CD1c-positive myeloid dendritic cell (primary cell): Measurements from ENCODE around the gene LRRC26.

Source experiments
- DNase-seq: peaks from one replicate; pipeline ENCODE4 v3.0.0-alpha.2; 2016; ENCODE audit errors: extremely low spot score

LRRC26 gene, protein sequence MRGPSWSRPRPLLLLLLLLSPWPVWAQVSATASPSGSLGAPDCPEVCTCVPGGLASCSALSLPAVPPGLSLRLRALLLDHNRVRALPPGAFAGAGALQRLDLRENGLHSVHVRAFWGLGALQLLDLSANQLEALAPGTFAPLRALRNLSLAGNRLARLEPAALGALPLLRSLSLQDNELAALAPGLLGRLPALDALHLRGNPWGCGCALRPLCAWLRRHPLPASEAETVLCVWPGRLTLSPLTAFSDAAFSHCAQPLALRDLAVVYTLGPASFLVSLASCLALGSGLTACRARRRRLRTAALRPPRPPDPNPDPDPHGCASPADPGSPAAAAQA

DNA sequence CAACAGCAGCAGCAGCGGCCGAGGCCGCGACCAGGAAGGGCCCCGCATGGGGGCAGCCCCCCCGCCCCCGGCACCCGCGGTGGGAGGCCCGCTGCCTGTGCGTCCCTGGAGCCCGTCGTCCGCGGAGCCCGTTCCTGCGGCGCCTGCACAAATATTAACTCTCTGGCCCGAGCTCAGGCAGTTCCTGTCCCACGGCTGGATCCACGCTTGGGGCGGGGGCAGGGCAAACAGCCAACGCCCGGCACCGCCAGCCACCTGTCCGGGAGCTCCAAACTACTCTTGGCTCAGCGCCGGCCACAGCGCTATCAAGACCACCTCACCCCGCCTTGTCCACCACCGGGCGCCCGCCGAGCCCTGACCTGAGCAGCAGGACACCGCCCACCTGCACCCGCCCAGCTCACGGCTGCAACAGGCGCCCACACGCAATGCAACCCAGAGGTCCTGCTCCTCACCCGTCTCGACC, at the start of gene LRRC26:
Gene LRRC26 (minus strand): TSS at position 156 of the 463 bp plus-strand sequence. CDS start 108 bp downstream, at position 48.
- no peak for DNase-seq

DNA sequence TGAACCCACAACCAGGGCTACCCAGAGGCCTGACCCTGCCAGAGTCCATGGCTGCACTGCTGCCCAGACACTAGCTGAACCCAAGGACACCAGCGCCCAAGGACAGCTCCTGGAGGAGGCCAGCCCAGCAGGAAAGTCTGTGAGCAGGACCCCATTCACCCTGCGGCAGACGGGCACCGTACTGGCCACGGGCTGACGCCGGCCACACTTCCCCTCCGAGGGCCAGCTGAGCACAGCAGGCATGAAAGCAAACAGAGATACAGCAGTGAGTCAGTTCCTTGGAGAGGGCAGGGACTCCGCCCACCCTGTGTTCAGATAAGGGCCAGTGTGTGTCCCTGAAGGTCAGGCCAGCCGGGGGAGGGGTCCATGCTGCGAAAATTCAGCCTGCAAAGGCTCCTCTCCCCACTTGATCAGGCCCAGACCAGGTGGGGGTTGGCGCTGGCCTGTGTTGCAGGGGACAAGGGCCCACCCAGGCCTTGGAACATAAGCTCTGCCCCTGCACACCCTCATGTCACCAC, 49.0 kb upstream of the LRRC26 start:
- peak; percentile 51 for DNase-seq

DNA sequence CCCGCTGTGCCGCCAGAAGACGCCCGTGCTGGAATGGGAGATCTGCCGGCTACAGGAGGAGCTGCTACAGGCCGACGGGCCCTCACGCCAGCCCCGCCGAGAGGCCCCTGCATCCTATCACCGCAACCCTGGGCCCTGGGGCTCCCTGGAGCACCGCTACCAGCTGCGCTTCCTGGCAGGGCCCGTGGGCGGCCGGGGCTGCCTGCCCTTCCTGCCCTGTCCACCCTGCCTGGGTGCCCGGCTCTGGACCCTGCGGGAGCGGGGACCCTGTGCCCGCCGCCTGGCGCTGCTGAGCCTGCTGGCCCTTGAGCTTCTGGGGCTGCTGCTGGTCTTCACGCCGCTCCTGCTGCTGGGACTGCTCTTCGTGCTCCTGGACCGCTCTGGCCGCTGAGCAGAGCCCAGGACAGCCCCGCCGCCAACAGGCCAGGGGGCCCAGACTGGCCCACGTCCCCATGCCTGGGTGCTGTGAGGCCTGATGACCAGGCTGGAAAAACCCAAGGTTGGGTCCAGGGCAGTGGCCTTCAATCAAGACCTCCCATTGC, 48.4 kb upstream of the LRRC26 start:
- no peak for DNase-seq

DNA sequence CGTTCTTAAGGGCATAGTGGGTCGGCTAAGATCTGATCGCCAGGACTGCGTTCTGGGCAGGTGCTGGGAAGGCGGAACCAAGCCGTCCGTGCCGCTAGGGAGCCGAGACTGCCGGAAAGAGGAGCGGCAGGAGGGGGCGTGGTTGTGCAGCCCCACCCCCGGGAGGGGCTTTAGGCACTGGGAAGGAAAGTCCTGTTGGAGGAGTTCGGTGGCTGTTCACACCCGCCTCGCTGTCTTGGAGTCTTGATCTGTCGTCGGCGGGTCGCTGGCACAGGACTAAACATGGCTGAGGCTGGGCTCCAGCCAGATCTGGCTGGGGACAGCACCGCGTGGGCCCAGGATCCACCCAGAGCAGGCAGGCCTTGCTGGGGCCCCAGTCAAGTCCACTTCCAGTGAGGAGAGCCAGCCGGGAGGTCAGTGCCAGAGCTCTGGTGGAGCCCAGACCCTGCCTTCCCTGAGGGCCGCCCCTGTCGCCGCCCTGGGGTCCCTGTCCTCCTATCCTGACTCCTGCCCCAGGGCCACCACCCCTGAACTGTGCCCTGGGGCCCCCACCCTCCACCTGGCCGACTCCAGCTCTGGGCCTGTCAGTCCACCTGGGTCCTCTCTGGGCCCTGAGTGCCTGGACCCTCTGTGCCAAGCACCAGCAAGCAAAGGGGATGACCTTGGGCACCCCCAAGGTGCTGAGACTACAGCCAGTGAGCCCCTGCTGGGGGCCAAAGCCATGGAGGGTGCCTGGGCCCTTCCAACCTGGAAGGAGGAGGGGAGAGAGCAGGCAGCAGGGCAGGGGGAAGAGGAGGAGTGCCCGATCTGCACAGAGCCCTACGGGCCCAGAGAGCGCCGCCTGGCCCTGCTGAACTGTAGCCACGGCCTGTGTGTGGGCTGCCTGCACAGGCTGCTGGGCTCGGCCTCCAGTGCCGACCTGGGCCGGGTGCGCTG, 47.7 kb upstream of the LRRC26 start:
- peak; percentile 27 for DNase-seq

DNA sequence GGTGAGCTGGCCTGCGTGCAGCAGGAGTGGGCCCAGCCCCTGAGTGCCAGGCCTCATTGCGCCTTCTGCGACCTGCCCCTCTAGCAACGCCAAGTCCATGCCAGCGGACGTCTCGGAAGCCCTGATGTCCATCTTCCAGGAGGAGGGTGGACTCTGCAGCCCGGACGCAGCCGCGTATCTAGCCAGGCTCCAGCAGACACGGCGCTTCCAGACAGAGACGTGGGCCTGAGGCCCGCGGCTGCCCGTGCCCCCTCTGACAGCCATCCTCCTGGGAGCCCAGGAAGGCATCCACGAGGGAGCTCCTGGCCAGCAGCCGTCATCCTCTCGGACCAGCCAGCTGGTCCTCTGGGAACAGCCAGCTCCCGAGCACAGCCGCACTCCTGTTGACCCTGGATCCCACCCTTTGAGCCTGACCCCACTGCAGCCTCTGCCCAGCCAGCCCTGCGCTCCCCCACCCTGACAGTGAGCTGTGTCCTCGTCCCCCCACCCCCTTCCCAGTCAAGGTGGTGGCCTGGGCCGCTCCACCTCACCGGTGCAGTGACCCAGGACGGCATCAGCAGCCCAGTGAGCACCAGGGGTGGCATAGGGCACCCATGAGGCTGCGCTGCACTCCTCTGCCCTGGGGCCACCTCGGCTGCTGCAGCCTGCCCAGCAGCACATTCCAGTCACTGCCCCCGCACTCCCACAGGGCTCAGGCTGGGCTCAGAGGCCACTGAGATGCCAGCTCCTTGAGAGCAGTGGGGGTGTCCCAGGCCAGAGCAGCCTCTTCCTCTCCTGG, 46.5 kb upstream of the LRRC26 start:
- DNase-seq = no peak

DNA sequence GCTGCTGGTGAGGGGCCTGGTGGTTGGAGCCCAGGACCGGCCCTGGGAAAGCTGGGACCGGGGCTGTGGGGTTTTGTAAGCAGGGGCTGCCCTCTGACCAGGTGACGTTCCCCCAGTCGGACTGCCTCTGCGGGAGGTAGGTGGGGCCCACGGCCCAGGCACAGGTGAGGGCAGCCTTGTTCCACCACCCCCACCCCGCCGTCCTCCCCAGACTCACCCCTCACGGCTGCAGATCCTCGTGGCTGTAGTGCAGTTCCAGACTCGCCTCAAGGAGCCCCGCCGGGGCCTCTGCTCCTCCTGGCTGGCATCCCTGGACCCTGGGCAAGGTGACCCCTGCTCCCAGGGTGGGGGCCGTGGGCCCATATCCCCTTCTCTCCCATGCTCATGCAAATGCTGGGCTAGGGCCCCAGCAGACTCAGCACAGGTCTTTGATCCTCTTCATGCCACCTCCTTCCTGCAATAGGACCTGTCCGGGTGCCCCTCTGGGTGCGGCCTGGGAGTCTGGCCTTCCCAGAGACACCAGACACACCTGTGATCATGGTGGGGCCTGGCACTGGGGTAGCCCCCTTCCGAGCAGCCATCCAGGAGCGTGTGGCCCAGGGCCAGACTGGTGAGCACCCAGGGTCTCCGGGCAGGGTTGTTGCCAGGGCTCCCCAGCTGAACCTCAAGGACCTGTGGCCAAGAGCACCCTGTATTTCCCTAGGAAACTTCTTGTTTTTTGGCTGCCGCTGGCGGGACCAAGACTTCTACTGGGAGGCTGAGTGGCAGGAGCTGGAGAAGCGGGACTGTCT, 45.5 kb upstream of the LRRC26 start:
- DNase-seq = no peak

DNA sequence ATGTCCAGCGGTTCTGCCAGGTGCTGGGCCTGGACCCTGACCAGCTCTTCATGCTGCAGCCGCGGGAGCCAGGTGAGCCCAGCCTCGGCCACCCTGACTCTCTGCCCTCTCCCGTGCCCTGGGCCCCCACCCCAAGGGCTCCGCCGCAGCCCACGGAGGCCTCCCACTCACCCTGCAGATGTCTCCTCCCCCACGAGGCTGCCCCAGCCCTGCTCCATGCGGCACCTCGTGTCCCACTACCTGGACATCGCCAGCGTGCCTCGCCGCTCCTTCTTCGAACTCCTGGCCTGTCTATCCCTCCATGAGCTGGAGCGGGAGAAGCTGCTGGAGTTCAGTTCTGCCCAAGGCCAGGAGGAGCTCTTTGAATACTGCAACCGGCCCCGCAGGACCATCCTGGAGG, 44.8 kb upstream of the LRRC26 start:
- DNase-seq = no peak

DNA sequence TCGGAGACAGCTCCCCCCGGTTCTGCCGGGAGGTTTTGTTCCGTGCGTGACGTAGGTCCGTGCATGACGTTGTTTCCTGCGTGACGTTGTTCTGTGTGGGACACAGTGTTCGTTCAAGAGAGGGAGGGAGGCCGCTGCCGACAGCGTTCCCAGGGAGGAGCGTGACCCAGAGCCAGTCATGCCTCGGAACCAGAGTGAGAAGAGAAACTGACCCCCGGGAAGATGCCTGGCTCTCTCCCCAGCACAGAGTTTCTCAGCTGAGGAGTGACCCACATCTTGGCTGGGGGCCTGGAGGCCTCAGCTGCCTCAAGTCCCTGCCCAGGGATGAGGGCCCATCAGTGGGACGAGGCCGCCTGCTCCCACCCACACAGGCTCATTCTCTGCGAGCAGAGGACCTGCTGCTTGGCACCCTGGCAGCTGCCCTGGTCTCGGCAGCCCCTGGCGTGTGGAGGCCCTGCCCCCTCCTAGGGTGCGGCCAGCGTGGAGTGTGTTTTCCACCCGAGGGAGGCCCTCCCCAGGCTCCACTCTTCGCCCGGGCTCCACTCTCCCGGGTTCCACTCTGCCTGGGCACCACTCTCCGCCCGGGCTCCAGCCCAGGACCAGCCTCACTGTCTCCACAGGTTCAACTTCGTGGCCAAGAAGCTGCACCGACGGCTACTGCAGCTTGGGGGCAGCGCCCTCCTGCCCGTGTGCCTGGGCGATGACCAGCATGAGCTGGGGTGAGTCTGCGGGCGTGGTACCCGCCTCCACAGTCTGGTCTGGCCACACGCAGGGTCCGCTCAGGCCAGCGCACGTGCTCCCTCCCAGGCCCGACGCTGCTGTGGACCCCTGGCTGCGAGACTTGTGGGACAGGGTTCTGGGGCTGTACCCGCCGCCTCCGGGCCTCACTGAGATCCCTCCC, 43.6 kb upstream of the LRRC26 start:
- no peak for DNase-seq

DNA sequence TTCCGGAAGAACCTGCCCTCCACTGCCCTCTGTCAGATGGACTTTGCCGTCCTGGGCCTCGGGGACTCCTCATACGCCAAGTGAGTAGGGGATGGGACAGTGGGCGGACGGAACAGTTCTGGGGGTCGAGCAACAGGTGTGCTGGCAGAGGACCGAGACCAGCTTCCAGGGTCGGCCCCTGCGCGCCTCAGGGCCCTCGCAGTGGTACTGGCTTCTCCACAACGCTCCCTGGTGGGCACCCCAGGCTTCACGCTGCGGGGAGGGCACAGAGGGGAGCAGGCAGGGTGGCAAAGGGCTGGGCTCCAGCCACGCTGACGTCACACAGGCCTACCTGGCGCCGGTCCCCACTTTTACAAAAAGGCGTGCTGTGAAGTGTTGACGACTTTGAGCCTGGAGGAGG, 42.7 kb upstream of the LRRC26 start:
- no peak for DNase-seq

DNA sequence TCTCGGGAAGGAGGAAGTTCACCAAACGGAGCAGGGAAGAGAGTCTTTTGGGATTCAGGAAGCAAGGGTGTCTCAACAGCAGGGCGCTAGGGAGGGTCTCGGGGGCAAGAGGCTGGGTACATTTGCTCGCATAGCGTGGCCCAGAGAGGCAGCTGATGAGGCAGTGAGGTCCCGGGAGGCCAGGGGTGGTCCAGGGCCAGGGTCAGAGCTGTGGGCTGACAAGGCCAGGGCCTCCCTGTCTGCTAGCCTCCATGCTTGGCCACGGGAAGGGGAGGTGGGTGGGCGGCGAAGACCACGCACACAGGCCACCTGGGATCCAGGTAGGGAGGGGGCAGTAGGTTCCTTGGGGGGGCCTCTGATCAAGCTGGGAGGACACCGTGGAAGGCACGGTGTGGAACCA, 41.7 kb upstream of the LRRC26 start:
- no peak for DNase-seq

DNA sequence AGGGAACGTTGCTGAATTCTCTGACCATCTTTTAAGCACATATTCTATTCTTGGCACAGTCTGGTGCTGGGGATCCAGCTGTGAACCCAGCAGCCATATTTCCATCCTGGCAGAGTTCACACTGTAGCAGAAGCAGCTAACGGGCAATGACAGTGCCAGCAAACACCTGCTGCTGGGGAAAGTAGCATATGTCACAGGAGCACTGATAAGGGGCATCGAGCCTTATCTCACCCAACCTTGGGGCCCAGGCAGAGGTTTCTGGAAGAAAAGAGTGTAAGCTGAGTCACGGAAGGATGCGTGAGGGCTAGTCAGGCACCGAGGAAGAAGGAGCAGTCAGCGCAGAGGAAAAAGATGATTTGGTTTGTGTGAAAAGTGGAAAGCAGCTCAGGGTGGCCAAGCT, 36.8 kb upstream of the LRRC26 start:
- no peak for DNase-seq

DNA sequence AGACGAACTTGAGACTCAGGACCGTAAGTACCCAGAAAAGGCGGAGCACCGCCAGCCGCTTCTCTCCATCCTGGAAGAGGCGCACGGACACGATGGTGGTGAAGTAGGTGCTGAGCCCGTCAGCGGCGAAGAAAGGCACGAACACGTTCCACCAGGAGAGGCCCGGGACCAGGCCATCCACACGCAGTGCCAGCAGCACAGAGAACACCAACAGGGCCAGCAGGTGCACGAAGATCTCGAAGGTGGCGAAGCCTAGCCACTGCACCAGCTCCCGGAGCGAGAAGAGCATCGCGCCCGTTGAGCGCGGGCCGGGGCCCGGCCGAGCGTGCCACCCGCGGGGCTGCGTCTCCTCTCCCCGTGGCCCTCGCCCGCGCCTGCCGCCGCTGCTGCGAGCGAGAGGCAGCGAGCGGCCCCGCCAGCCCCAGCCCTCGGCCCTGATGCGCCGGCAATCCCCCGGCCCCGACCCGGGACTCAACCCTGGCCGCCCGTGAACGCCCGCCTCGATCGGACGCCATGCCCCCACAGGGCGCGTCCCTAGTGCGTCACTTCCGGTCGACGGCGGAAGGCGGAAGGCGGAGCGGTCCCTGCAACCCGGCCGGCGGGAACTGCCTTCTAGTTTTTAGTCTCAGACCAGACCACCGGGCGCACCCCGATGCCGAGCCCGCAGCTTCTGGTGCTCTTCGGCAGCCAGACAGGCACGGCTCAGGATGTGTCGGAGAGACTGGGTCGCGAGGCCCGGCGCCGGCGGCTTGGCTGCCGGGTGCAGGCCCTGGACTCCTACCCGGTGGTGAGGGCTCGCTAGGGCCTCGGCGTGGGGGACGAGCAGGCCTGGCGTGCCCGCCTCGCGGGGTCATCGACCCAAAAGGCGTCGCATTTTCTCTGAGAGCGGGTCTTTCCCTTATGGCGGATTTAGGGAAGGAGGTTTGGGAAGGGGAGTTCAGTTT, 35.5 kb upstream of the LRRC26 start, which contains the start of the genes NDOR1 and TMEM203:
Gene NDOR1 (plus strand): TSS at position 575 of the 944 bp plus-strand sequence. CDS start 78 bp downstream, at position 653.
Gene TMEM203 (minus strand): TSS at position 523 of the 944 bp plus-strand sequence. CDS start 234 bp downstream, at position 289.
- DNase-seq = peak; percentile 96

DNA sequence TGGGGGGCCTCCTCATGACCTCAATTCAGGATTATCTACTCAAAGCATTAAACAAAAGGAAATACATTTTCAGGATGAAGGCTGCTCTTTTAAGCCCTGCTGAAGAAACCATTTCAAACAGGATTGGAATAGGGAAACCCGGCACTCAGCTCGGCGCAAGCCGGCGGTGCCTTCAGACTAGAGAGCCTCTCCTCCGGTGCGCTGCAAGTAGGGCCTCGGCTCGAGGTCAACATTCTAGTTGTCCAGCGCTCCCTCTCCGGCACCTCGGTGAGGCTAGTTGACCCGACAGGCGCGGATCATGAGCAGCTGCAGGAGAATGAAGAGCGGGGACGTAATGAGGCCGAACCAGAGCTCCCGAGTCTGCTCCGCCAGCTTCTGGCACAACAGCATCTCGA, 34.9 kb upstream of the LRRC26 start:
- no peak for DNase-seq

DNA sequence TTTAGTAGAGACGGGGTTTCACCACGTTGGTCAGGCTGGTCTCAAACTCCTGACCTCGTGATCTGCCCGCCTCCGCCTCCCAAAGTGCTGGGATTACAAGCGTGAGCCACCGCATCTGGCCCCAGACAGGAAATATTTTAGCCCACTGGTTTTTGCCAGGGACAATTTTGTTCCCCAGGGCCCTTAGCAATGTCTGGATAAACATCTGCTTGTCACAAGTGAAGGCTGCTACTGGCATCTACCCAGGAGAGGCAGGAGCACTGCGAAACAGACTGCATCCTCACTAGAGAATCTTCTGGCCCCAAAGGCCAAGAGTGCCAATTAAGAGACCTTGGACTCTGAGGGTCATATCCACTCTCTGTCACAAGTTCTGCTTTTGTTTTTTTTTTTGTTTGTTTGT, 33.1 kb upstream of the LRRC26 start:
- no peak for DNase-seq

DNA sequence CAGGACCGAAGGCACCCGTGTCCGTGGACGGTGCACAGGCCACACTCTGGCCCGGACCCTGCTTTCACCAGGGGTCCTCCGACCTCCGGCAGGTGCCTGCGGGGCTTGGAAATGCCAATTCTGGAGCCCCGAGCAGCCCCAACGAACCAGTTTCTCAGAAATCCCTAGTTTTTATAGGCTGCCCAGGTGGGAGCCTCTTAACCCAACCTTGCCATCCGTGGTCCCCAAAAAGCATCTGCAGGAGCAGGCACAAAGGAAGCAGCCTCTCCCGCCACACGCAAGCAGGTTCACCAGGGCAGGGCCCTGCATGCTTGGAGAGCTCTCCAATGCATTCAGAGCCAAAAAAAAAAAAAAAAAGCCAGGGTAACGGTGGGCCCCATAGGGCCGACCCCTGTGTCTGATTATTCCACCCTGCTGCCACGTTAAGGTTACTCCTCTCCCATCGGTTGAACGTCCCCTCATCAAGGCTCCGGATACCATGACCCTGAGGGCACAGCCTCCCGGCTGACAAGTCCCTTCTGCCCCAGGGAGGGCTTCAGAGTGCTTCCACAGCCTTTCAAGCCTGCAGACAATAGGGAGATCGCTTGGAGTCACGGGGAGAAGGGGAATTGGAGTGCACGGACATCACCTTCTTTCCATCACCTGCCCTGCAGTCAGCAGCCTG, 31.5 kb upstream of the LRRC26 start:
- no peak for DNase-seq

DNA sequence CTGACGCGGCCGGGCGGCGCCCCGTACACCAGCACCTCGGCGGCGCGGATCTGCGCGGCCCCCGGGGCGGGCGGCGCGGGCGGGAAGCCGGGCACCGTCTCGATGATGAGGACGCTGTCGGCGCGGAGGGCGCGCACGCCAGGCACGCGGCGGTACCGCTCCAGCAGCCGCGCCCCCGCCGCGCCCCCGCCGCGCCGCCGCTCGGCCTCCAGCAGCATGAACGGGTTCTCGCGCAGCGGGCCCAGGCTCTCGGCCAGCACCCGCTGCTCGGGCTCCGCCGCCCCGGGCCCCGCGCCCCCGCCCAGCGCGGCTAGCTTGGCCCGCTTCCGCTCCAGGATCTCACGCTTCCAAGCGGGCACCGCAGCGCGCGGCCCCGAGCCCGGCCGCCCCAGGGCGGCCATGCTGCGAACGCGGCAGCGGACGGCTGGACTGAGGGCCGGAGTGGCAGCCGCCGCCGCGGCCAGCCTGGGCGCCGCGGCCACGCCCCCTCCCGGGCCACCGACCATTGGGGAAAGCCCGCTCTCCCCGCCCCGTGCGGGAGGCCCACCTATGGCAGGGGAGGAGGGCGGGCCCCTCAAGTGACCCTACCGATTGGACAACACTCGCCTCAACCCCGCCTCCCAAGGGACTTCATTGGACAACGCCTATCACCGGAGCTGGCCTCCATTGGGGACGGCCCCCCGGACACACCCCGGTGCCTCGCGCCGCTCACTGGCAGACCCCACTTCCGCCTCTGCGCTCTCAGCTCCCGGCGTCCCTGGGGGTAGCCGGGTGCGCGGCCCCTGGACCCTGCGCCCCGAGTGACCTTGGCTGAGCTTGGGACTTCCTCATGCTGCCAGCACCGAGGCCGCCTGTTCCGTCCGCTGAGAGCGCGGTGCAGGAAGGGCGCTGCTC, 30.7 kb upstream of the LRRC26 start, which contains the start of gene TPRN:
Gene TPRN (minus strand): TSS at position 431 of the 894 bp plus-strand sequence. CDS start 30 bp downstream, at position 401.
- peak; percentile 99 for DNase-seq
